Ureter (tissue), 1 donor: Measurements from ENCODE around the gene IRAK4. TPM values are rescaled to one million over a fixed set of nuclear protein-coding genes. Genes with fewer than 3 reads are reported as not detected.
"Not testable (repeated sequence)": the region's sequence is repeated elsewhere in the genome, so short reads cannot be mapped to it uniquely, and the experiment has no call there.

Experiments
- DNase-seq: peaks from one replicate; pipeline ENCODE4 v3.0.0-alpha.2; 2020; ENCODE audit warnings: low spot score
- total RNA-seq: library from RNA; stranded (reverse); gene quantifications from one replicate; pipeline ENCODE4 v1.2.4, GENCODE V29; 2023
- donor health status: DM: yes; HTN: yes; CAD: no.

Gene IRAK4
- 24.6 TPM for total RNA-seq

GRCh38 chr12:43758728-43759563, at the start of gene IRAK4, which contains the start of gene PUS7L:
Gene IRAK4, plus strand, starts transcription at chr12:43758951. Its CDS starts 9,161 bp downstream, at chr12:43768112.
Gene PUS7L, minus strand, starts transcription at chr12:43758790. Its CDS starts 3,545 bp downstream, at chr12:43755245.
- DNase-seq: peak; percentile 96

GRCh38 chr12:43711348-43711747, 47.4 kb upstream of the IRAK4 start:
- no peak for DNase-seq

GRCh38 chr12:43722621-43723020, 36.1 kb upstream of the IRAK4 start:
- DNase-seq: no peak

- DNase-seq: no peak
These were observed 35.6 kb upstream of the IRAK4 start for GRCh38 chr12:43723134-43723533.

- DNase-seq: no peak
These were observed 30.6 kb upstream of the IRAK4 start for GRCh38 chr12:43728117-43728516.

- DNase-seq: no peak
These were observed 30.1 kb upstream of the IRAK4 start for GRCh38 chr12:43728698-43729097.

GRCh38 chr12:43730283-43730682, 28.5 kb upstream of the IRAK4 start:
- no peak for DNase-seq

GRCh38 chr12:43733687-43734086, 25.1 kb upstream of the IRAK4 start:
- DNase-seq: no peak

GRCh38 chr12:43736927-43737440, 21.8 kb upstream of the IRAK4 start:
- no peak for DNase-seq

- DNase-seq: no peak
These were observed 21.1 kb upstream of the IRAK4 start for GRCh38 chr12:43737646-43738045.

GRCh38 chr12:43740511-43741100, 18.1 kb upstream of the IRAK4 start:
- no peak for DNase-seq

GRCh38 chr12:43742106-43742505, 16.6 kb upstream of the IRAK4 start:
- DNase-seq: no peak

- DNase-seq: no peak
These were observed 13.9 kb upstream of the IRAK4 start for GRCh38 chr12:43744826-43745225.

- no peak for DNase-seq
These were observed 9.7 kb upstream of the IRAK4 start for GRCh38 chr12:43749016-43749415.

- DNase-seq: no peak
These were observed 7.9 kb upstream of the IRAK4 start for GRCh38 chr12:43750814-43751213.

GRCh38 chr12:43751360-43751759, 7.4 kb upstream of the IRAK4 start:
- not testable (repeated sequence) for DNase-seq

GRCh38 chr12:43754015-43754414, 4.7 kb upstream of the IRAK4 start:
- no peak for DNase-seq

GRCh38 chr12:43758247-43758727, 464 bp upstream of the IRAK4 start:
- peak; percentile 46 for DNase-seq

- no peak for DNase-seq
These were observed 1.6 kb downstream of the IRAK4 start for GRCh38 chr12:43760396-43760795.

GRCh38 chr12:43761500-43761899, 2.7 kb downstream of the IRAK4 start:
- no peak for DNase-seq

GRCh38 chr12:43762596-43762995, 3.8 kb downstream of the IRAK4 start:
- DNase-seq: no peak

GRCh38 chr12:43763769-43764168, 5.0 kb downstream of the IRAK4 start:
- no peak for DNase-seq

GRCh38 chr12:43764528-43764927, 5.8 kb downstream of the IRAK4 start:
- no peak for DNase-seq
